HL-60 (cell line): Measurements from ENCODE around the gene TBC1D30.

Experiments used
- DNase-seq, 2 experiments: peaks; one replicate each; pipeline ENCODE4 v3.0.0-alpha.2; 2010 to 2020; ENCODE audit warnings: low read depth in 1 of 2, low spot score in 1 of 2
- H3K27ac ChIP-seq: fragments of 250-450 bp; sonication (Bioruptor Pico); replicated peaks from 2 replicates; pipeline ENCODE4 v1.5.1; 2020; ENCODE audit warnings: mild to moderate bottlenecking, moderate library complexity
- H3K27me3 ChIP-seq: fragments of 250-450 bp; sonication (Bioruptor Pico); 2 replicates; pipeline ENCODE4 v1.5.1; 2021; ENCODE audit warnings: mild to moderate bottlenecking, moderate library complexity; ENCODE audit not compliant: insufficient read depth, poor library complexity, severe bottlenecking
- H3K4me3 ChIP-seq: replicated peaks from 2 replicates; pipeline ENCODE4 v1.5.1; 2011; ENCODE audit warnings: mild to moderate bottlenecking, control low read depth, low read length; ENCODE audit not compliant: insufficient read depth
- CTCF ChIP-seq: IDR thresholded peaks from one replicate; pipeline ENCODE4 v1.5.1; 2011; ENCODE audit warnings: low read length, control low read depth, inconsistent platforms; ENCODE audit not compliant: insufficient read depth
- GABPA ChIP-seq: IDR thresholded peaks from 2 replicates; pipeline ENCODE4 v1.6.1; 2012; ENCODE audit warnings: low read depth
- POLR2AphosphoS5 ChIP-seq: IDR thresholded peaks from 2 replicates; pipeline ENCODE4 v1.6.1; 2012; ENCODE audit warnings: low read depth
- SPI1 ChIP-seq: IDR thresholded peaks from 2 replicates; pipeline ENCODE4 v1.6.1; 2012; ENCODE audit warnings: low read depth, mild to moderate bottlenecking, borderline replicate concordance
- TF ChIP-seq, protein P1 (sequence below): IDR thresholded peaks from 2 replicates; pipeline ENCODE4 v1.6.1; 2012; ENCODE audit warnings: low read depth; ENCODE audit not compliant: insufficient replicate concordance

Gene TBC1D30

GRCh38 chr12:64793610-64794009 lies 30.8 kb upstream of the TBC1D30 start:
- no peaks in the 10 kb centered on the region for H3K27me3 ChIP-seq
- H3K27ac ChIP-seq = no peak overlapping the region
- TF ChIP-seq GABPA = no peak
- TF ChIP-seq, protein P1, sequence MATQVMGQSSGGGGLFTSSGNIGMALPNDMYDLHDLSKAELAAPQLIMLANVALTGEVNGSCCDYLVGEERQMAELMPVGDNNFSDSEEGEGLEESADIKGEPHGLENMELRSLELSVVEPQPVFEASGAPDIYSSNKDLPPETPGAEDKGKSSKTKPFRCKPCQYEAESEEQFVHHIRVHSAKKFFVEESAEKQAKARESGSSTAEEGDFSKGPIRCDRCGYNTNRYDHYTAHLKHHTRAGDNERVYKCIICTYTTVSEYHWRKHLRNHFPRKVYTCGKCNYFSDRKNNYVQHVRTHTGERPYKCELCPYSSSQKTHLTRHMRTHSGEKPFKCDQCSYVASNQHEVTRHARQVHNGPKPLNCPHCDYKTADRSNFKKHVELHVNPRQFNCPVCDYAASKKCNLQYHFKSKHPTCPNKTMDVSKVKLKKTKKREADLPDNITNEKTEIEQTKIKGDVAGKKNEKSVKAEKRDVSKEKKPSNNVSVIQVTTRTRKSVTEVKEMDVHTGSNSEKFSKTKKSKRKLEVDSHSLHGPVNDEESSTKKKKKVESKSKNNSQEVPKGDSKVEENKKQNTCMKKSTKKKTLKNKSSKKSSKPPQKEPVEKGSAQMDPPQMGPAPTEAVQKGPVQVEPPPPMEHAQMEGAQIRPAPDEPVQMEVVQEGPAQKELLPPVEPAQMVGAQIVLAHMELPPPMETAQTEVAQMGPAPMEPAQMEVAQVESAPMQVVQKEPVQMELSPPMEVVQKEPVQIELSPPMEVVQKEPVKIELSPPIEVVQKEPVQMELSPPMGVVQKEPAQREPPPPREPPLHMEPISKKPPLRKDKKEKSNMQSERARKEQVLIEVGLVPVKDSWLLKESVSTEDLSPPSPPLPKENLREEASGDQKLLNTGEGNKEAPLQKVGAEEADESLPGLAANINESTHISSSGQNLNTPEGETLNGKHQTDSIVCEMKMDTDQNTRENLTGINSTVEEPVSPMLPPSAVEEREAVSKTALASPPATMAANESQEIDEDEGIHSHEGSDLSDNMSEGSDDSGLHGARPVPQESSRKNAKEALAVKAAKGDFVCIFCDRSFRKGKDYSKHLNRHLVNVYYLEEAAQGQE = no peak
- TF ChIP-seq CTCF = no peak
- TF ChIP-seq POLR2AphosphoS5 = no peak
- no peak for TF ChIP-seq SPI1
- no peak for DNase-seq
- H3K4me3 ChIP-seq = no peak overlapping the region

DNA sequence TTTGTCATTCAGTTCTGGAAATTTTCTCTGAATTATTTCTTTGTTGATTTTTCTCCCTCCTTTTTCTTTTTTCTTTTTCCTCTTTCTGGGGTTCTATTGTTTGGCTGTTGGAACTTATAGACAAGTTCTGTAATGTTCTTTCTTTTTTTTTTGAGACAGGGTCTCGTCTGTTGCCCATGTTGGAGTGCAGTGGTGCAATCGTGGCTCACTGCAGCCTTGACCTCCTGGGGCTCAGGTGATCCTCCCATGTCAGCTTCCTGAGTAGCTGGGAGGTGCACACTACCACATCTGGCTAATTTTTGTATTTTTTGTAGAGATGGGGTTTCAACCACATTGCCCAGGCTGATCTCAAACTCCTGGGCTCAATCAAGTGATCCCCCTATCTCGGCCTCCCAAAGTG lies 30.1 kb upstream of the TBC1D30 start:
- Histone ChIP-seq H3K4me3 (no peak overlapping the region), H3K27ac (no peak overlapping the region), H3K27me3 (no peaks in the 10 kb centered on the region)
- no peak for TF ChIP-seq POLR2AphosphoS5
- TF ChIP-seq, protein P1 = no peak
- TF ChIP-seq CTCF = no peak
- no peak for TF ChIP-seq GABPA
- no peak for TF ChIP-seq SPI1
- DNase-seq = no peak

DNA sequence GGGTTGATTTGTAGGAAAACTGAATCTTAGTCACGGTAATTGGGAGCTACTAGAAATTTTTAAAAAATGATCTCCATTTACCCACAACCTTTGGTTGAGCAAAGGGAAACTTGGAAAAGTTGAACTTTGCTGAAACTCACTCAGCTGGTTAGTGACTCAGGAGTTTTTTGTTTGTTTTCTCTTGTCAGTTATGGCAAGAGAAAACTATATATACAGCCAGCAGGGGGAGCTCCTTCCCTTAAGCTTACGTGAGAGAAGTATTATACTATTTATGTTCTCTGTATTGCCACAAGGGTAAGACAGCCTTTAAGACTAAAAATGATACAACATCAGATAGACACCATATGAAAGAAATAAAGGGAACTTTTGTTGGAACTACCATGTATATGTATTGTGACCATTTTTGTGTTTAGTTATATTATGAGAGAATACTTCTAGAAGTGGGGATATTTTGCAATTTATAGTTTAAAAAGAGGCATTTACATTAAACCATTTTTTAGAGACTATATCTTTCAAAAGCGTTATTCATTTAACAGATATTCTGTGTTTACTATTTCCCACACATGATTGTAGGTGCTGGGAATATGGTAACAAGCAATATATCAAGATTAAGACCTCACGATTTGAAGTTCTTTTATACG lies 28.1 kb upstream of the TBC1D30 start:
- Histone ChIP-seq H3K27ac (no peak overlapping the region), H3K4me3 (no peak overlapping the region), H3K27me3 (peaks cover 3% of the 10 kb centered on the region)
- DNase-seq = peak; percentile 57 to 83
- TF ChIP-seq SPI1 (no peak), CTCF (peak; percentile 46)

DNA sequence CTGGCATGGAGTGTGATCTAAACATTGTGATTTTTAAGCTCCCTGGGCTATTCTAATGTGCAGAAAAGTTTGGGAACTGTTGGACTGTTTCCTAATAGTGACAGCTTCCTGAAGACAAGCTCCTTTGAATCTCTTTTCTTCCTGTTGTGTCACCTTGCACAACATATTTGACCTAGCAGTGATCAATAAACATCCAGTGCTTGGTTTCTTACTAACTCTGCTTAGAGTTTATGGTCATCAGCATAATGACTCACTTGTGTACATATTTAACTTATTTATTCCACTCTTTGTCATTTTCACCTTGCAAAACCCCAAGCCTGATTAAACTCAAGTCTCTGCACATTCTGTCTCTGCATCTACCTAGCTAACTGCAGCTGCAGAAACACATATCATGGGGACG lies 27.3 kb upstream of the TBC1D30 start:
- TF ChIP-seq SPI1 (no peak), POLR2AphosphoS5 (no peak), GABPA (no peak), CTCF (no peak)
- TF ChIP-seq, protein P1 = no peak
- H3K27me3 ChIP-seq = peaks cover 3% of the 10 kb centered on the region
- no peak overlapping the region for H3K4me3 ChIP-seq
- H3K27ac ChIP-seq = no peak overlapping the region
- no peak for DNase-seq
